GM15510 (cell line): ENCODE data around the gene PDSS2.

Source experiments
- POLR2A ChIP-seq: IDR thresholded peaks from 3 replicates; pipeline ENCODE4 v1.6.1; 2011; ENCODE audit warnings: borderline replicate concordance; ENCODE audit not compliant: insufficient read length; ENCODE audit errors: extremely low read depth

PDSS2 gene

DNA sequence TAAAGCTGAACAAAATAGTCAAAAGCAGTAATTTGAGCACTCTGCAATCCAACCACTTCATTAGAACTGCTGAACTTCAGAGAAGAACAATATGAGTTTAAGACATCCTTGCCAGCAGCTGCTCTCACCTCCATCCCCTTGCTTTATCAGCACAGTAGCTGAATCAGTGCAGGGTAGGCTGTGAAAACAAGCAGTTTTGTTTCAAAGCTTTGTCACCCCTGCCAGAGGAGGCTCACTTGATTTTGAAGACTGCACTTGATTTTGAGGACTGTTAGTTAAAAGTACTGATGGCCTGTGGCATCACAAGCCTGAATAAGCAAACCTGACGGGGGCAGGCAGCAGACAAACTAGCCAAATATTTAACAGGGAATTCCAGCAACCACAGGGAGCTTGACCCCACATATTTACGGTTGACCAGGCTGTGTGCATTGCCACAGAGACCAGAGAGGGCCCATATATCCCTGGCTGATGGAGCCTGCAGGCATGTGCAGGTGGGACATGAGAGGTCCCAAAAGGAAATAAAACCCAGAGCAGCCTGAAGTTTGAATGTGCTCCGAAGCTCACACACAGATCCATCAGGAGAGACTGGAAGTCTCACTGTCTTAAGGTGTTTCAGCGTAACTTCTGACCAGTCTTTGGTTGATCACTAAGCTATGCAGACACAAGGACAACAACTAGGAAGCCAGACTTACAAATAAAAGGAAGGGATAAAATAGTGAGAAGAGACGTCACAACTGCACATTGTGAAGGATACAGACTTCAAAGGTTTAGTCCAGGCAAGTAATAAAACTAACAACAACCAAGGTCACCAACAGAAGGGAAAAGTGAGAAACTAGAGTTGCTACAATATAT, 97.4 kb downstream of the PDSS2 start:
- TF ChIP-seq POLR2A, result no peak

DNA sequence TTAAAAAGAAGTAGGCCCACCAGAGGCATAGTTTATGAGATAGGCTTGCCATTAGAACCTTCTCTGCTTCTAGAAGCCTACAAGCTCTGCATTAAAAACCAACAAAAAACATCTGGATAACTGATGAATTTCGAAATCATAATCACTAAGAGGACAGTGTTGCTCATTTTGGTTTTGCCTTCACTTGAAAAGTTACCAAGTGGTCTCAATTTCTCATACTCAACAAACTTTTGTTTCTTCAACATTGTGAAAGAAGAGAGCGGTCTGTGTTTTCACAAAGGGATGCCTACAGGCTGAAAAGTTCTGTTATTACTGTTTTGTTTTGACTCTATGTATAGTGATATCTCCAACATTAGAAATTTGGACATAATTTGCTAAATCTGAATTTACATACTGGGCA, 98.9 kb downstream of the PDSS2 start:
- TF ChIP-seq POLR2A, result no peak

GRCh38 chr6:107357842-107358241, 101.5 kb downstream of the PDSS2 start:
- no peak for TF ChIP-seq POLR2A

DNA sequence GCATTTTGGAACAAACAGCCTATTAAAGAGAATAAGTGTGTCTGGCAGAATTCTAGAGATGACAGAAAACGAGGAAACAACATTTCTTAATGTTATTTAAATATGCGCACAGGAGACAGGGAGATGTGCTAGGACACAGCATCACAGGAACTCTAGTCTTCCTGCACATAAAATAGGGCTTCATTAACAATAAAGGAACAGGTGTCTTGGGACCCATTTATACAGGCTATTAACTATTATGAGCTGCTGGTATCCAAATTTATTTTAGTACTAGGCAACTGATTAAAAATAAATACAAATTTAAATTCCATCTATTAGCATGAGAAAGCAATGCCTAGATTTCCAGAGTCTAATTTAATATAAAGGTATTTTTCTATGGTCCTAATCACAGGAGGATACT, 102.3 kb downstream of the PDSS2 start:
- no peak for TF ChIP-seq POLR2A

- no peak for TF ChIP-seq POLR2A
These were observed 103.7 kb downstream of the PDSS2 start for GRCh38 chr6:107355659-107356058.

GRCh38 chr6:107354451-107354850, 104.9 kb downstream of the PDSS2 start:
- TF ChIP-seq POLR2A, result no peak

GRCh38 chr6:107353773-107354382, 105.5 kb downstream of the PDSS2 start:
- TF ChIP-seq POLR2A, result no peak

DNA sequence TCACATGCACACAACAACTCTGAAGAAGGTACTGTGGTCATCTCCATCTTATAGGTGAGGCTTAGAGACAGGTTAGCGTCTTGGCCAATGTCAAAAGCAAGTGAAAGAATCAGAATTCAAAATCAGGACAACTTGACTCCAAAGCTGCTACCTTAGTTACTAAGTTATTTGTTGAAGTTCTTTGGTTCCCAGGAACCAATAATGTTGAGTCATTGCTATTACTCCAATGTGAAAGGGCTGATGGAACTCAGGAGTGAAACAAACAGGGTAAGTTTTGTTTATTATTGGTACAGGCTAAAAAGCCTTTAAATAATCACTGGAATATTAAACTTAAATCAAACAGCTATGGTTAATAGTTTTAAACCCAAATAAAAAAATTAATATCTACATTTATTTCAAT, 111.1 kb downstream of the PDSS2 start:
- TF ChIP-seq POLR2A, result no peak

- TF ChIP-seq POLR2A, result no peak
These were observed 114.0 kb downstream of the PDSS2 start for GRCh38 chr6:107345393-107345792.

GRCh38 chr6:107344981-107345380, 114.4 kb downstream of the PDSS2 start:
- TF ChIP-seq POLR2A, result no peak

DNA sequence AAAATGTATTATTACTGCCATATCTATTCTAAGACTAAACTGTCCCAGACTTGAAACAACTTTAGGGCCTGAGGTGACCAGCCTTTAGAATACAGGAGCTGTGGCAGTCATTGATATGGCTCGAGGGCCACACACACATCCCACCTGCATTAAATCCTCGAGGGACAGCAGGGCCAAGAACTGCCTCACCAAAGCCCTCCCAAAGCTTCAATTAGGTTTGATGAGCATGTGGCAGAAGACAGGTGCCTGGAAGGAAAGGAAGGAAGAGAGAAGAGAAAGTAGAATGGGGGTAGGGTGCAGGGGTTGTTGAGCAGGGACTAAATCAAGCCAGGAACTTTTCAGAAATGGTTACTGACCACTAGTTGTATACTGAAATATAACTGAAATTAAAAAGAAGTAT, 115.0 kb downstream of the PDSS2 start:
- TF ChIP-seq POLR2A, result no peak

- no peak for TF ChIP-seq POLR2A
These were observed 117.2 kb downstream of the PDSS2 start for GRCh38 chr6:107342144-107342543.

GRCh38 chr6:107340881-107341280, 118.5 kb downstream of the PDSS2 start:
- no peak for TF ChIP-seq POLR2A

DNA sequence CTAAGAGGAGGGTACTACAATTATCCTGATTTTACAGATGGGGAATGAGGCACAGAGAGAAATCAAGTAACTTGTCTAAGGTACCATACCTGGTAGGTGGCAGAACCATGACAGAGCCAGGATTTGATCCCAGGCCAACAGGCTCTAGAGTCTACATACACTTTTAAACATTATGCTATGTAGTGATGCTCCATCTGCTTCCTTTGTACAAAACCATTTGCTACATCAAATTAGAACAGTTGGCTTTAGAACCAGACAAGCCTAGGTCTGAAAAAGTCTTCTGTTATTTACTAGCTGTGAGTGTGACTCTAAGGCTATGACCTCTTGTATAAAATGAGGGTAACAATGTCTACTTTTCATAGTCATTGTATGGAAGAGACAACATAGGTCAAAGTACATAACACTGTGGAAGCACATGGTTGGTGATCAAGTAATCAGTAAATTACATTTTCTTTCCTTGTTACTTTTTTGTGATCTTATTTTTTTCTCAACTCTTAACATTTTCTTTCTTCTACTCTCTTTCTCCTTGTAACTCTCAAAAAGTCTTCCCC, 122.1 kb downstream of the PDSS2 start:
- TF ChIP-seq POLR2A, result no peak

- no peak for TF ChIP-seq POLR2A
These were observed 125.3 kb downstream of the PDSS2 start for GRCh38 chr6:107334026-107334425.

GRCh38 chr6:107333491-107333890, 125.9 kb downstream of the PDSS2 start:
- TF ChIP-seq POLR2A, result no peak
